A549 (cell line): ENCODE measurements around the gene EYA2. TPM values are rescaled to one million over a fixed set of nuclear protein-coding genes. Genes with fewer than 3 reads are reported as not detected.

ENCODE experiments used
- ATAC-seq, 2 experiments: fragments of 200-7000 bp in 1 of 2; fragments of >200 bp in 1 of 2; cut with Nextera tagmentation in 1 of 2; cut with Tn5 transposase in 1 of 2; 3 replicates each; pipeline versions ENCODE4 v1.8.0 to v1.9.1; 2018 to 2020; ENCODE audit warnings: mild to moderate bottlenecking in 1 of 2, moderate library complexity in 1 of 2
- CTCF ChIA-PET: fragments of 300-600 bp; sonication (Branson Sonifier 250); formaldehyde crosslinking; extraction: SDS; loops from one replicate; lab custom pipeline; 2021; ENCODE audit warnings: antibody characterized with exemption, inconsistent platforms; lab: Yijun Ruan, JAX
- POLR2A ChIA-PET: fragments of 350-600 bp; formaldehyde crosslinking; extraction: SDS; loops from one replicate; lab custom pipeline; 2021; ENCODE audit warnings: antibody characterized with exemption, inconsistent platforms; lab: Yijun Ruan, JAX
- DNase-seq, 2 experiments: peaks; one replicate each; pipeline versions ENCODE4 v3.0.0 to v3.0.0-alpha.2; 2011 to 2016; ENCODE audit warnings: low read depth in 1 of 2, low spot score in 1 of 2
- FAIRE-seq: peaks from 2 replicates; lab custom pipeline; 2011; peaks lifted over from hg19 to GRCh38; lab: Jason Lieb, UNC
- H3K27ac ChIP-seq, 2 experiments: fragments of >200 bp; sonication (Bioruptor Twin); formaldehyde crosslinking; 3 replicates each; pipeline ENCODE4 v1.5.1; 2016 to 2017
- H3K4me1 ChIP-seq: fragments of >200 bp; sonication (Bioruptor Twin); formaldehyde crosslinking; 3 replicates; pipeline ENCODE4 v1.6.1; 2016
- H3K4me2 ChIP-seq: fragments of >200 bp; sonication (Bioruptor Twin); formaldehyde crosslinking; 3 replicates; pipeline ENCODE4 v1.6.1; 2016
- H3K4me3 ChIP-seq: fragments of >200 bp; sonication (Bioruptor Twin); formaldehyde crosslinking; 3 replicates; pipeline ENCODE4 v1.5.1; 2016
- H3K9me3 ChIP-seq: fragments of >200 bp; sonication (Bioruptor Twin); formaldehyde crosslinking; 3 replicates; pipeline ENCODE4 v1.6.1; 2016
- CBX2 ChIP-seq: fragments of 200-600 bp; sonication (generic); IDR thresholded peaks from 2 replicates; pipeline ENCODE4 v1.6.1; 2016; ENCODE audit warnings: low read depth, mild to moderate bottlenecking, borderline replicate concordance
- CBX8 ChIP-seq: fragments of 200-600 bp; sonication (generic); IDR thresholded peaks from 2 replicates; pipeline ENCODE4 v1.6.1; 2016
- CHD2 ChIP-seq: fragments of 150-350 bp; IDR thresholded peaks from 2 replicates; pipeline ENCODE4 v1.6.1; 2014; ENCODE audit warnings: low read length; ENCODE audit not compliant: partially characterized antibody
- ESRRA ChIP-seq: fragments of 150-350 bp; IDR thresholded peaks from 2 replicates; pipeline ENCODE4 v1.6.1; 2014; ENCODE audit warnings: mild to moderate bottlenecking, low read length, borderline replicate concordance
- FOXS1 ChIP-seq: fragments of 250-450 bp; sonication (Bioruptor Pico); IDR thresholded peaks from 2 replicates; pipeline ENCODE4 v1.5.0; 2020; ENCODE audit warnings: mild to moderate bottlenecking, moderate library complexity
- HES2 ChIP-seq: fragments of >200 bp; sonication (Bioruptor Twin); formaldehyde crosslinking; IDR thresholded peaks from 2 replicates; pipeline ENCODE4 v1.6.1; 2016
- HOXB13 ChIP-seq: fragments of 250-450 bp; sonication (Bioruptor Pico); IDR thresholded peaks from 2 replicates; pipeline ENCODE4 v1.5.0; 2020; ENCODE audit warnings: low read depth, mild to moderate bottlenecking, moderate library complexity
- KDM5A ChIP-seq: fragments of 200-600 bp; sonication (generic); IDR thresholded peaks from 2 replicates; pipeline ENCODE4 v1.6.1; 2016; ENCODE audit warnings: antibody characterized with exemption, mild to moderate bottlenecking
- MAFK ChIP-seq: fragments of 450-650 bp; IDR thresholded peaks from 2 replicates; pipeline ENCODE4 v1.6.1; 2014; ENCODE audit not compliant: partially characterized antibody
- MAZ ChIP-seq: fragments of 150-350 bp; IDR thresholded peaks from 2 replicates; pipeline ENCODE4 v1.6.1; 2014; ENCODE audit warnings: antibody characterized with exemption, low read depth, low read length, borderline replicate concordance
- MYC ChIP-seq: IDR thresholded peaks from 2 replicates; pipeline ENCODE4 v1.6.1; 2012; ENCODE audit warnings: mild to moderate bottlenecking, inconsistent platforms, low read length, improper control_type of control experiment, borderline replicate concordance
- NPAS2 ChIP-seq: fragments of 250-450 bp; sonication (Bioruptor Pico); IDR thresholded peaks from 2 replicates; pipeline ENCODE4 v1.8.0; 2022; ENCODE audit warnings: mild to moderate bottlenecking, moderate library complexity, borderline replicate concordance
- NR3C1 ChIP-seq: fragments of >200 bp; sonication (Bioruptor Twin); formaldehyde crosslinking; IDR thresholded peaks from 3 replicates; pipeline ENCODE4 v1.6.1; 2017
- PBX3 ChIP-seq: IDR thresholded peaks from 2 replicates; pipeline ENCODE4 v1.6.1; 2012
- PHF8 ChIP-seq: fragments of 200-600 bp; sonication (generic); IDR thresholded peaks from 2 replicates; pipeline ENCODE4 v1.6.1; 2016; ENCODE audit warnings: low read depth, mild to moderate bottlenecking, antibody characterized with exemption, moderate library complexity, borderline replicate concordance
- RCOR1 ChIP-seq: fragments of 150-350 bp; IDR thresholded peaks from 2 replicates; pipeline ENCODE4 v1.6.1; 2014; ENCODE audit warnings: antibody characterized with exemption, low read length, low read depth
- REST ChIP-seq: fragments of 200-600 bp; sonication (generic); IDR thresholded peaks from 2 replicates; pipeline ENCODE4 v1.6.1; 2016; ENCODE audit warnings: antibody characterized with exemption, mild to moderate bottlenecking, moderate library complexity
- RFX5 ChIP-seq: fragments of 450-650 bp; IDR thresholded peaks from 2 replicates; pipeline ENCODE4 v1.7.1; 2014; ENCODE audit warnings: antibody characterized with exemption, mild to moderate bottlenecking, moderate library complexity
- RNF2 ChIP-seq: fragments of 200-600 bp; sonication (generic); IDR thresholded peaks from 2 replicates; pipeline ENCODE4 v1.6.1; 2016; ENCODE audit warnings: low read depth, mild to moderate bottlenecking, antibody characterized with exemption, moderate library complexity, borderline replicate concordance
- ZC3H11A ChIP-seq: fragments of 450-650 bp; IDR thresholded peaks from 2 replicates; pipeline ENCODE4 v1.6.1; 2014; ENCODE audit warnings: antibody characterized with exemption, mild to moderate bottlenecking
- ZNF302 ChIP-seq: fragments of 250-450 bp; sonication (Bioruptor Pico); IDR thresholded peaks from 2 replicates; pipeline ENCODE4 v1.9.0; 2021; ENCODE audit warnings: inconsistent platforms, mild to moderate bottlenecking, moderate library complexity
- WGBS: methylation state at CpG from one replicate; pipeline ENCODE4 v1.1.6; 2017; ENCODE audit errors: missing lambda C conversion rate; 5-methylcytosine and 5-hydroxymethylcytosine counted together
- polyA plus RNA-seq, 4 experiments: library from polyadenylated mRNA; depleted of rRNA in 3 of 4; stranded (reverse); fragments of >200 nt; fragmentation: RNase III in 1 of 4; extraction: RNeasy Plus Mini Kit Qiagen cat#74134 plus additional on column Dnase treatment in 1 of 4; gene quantifications; 2 replicates in 3 of 4; 3 replicates in 1 of 4; pipeline ENCODE4 v1.2.3, GENCODE V29; 2011 to 2017

EYA2 gene
- polyA plus RNA-seq, 2 of the 4 experiments (the other 2 are of a cell fraction), result 4.5 to 4.6 TPM

- Histone ChIP-seq H3K4me2 (no peak overlapping the region), H3K4me3 (no peak overlapping the region), H3K4me1 (no peaks in the 10 kb centered on the region), H3K9me3 (peaks cover 41% of the 10 kb centered on the region; the same call in 2 of the 3 replicates), H3K27ac (no peak overlapping the region)
- ATAC-seq (no peak), DNase-seq (no peak), FAIRE-seq (no peak)
- no peak for TF ChIP-seq REST
- TF ChIP-seq NPAS2 (CRISPR knock-in tag), result no peak
- TF ChIP-seq PHF8, result no peak
- TF ChIP-seq ZNF302 (CRISPR knock-in tag), result no peak
- TF ChIP-seq KDM5A, result no peak
- TF ChIP-seq RFX5, result no peak
- no peak for TF ChIP-seq MYC
- no peak for TF ChIP-seq HOXB13 (CRISPR knock-in tag)
- no peak for TF ChIP-seq RNF2
- no peak for TF ChIP-seq ESRRA
- TF ChIP-seq FOXS1 (CRISPR knock-in tag), result no peak
- TF ChIP-seq RCOR1, result no peak
- TF ChIP-seq ZC3H11A, result no peak
- TF ChIP-seq MAFK, result no peak
- WGBS, result 78% methylated on average over 6 of the region's 7 CpGs
- ChIA-PET POLR2A (no interaction called here), CTCF (interaction anchor here (0.9 to 1.1 kb wide), 2 partner anchors 9 to 52 kb away, joined by 3 read pairs; no protein-coding TSS in a partner anchor)
Measured at GRCh38 chr20:47099093-47099492, 204.4 kb downstream of the EYA2 start.

- ChIA-PET POLR2A (no interaction called here), CTCF (interaction anchor here (0.9 to 1.3 kb wide), 4 partner anchors 10 to 343 kb away, joined by 3 to 4 read pairs (median 4); no protein-coding TSS in a partner anchor)
- no peak for FAIRE-seq
- peaks cover 37% of the 10 kb centered on the region; the same call in 2 of the 3 replicates for H3K9me3 ChIP-seq
- H3K4me2 ChIP-seq, result no peak overlapping the region
- WGBS, result 54% methylated on average over 6 of the region's 6 CpGs
- DNase-seq, result no peak
- no peak for TF ChIP-seq MAZ
- no peak for TF ChIP-seq PBX3
- no peak for TF ChIP-seq NPAS2 (CRISPR knock-in tag)
- TF ChIP-seq NR3C1, result no peak
- TF ChIP-seq HES2, result no peak
- no peak for TF ChIP-seq PHF8
- TF ChIP-seq RNF2, result no peak
- TF ChIP-seq ZC3H11A, result no peak
- no peak for TF ChIP-seq CBX8
- no peak for TF ChIP-seq CHD2
- no peak for TF ChIP-seq CBX2
- no peak overlapping the region for H3K27ac ChIP-seq
- no peaks in the 10 kb centered on the region for H3K4me1 ChIP-seq
- H3K4me3 ChIP-seq, result no peak overlapping the region
- ATAC-seq, result no peak
Measured at GRCh38 chr20:47099825-47100441, 205.3 kb downstream of the EYA2 start.
